ENCODE results near the gene CALCB.

- TF ChIP-seq CTCF (IDR thresholded peaks at IDR 0.05) (no peak), POLR2A (IDR thresholded peaks at IDR 0.05) (no peak)
Measured at GRCh38 chr11:15106201-15106965, 33.0 kb downstream of the CALCB start.
